Measurements from ENCODE around the gene TMEM131L.

The TMEM131L gene

DNA sequence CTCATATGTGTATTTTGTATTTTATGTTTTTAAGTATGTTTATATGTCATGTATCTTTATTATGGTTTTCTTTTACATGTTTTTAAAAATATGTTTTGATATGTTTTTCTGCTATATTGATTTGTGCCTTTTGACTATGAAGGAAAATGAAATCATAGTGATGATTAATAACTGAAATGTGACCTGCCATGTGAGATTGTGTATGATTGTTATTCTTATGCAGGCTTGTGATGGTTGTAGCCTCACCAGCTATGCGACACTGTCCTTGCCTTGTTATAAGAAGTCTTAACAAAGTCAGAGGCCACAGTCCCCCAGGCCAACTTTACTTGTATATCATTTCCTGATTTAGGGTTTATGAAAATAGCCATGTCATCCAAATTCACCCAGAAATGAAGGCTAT, 83.2 kb downstream of the TMEM131L start:
- TF ChIP-seq ZFX (IDR thresholded peaks at IDR 0.05; ENCODE audit: borderline replicate concordance): no peak
- TF ChIP-seq, protein P1, sequence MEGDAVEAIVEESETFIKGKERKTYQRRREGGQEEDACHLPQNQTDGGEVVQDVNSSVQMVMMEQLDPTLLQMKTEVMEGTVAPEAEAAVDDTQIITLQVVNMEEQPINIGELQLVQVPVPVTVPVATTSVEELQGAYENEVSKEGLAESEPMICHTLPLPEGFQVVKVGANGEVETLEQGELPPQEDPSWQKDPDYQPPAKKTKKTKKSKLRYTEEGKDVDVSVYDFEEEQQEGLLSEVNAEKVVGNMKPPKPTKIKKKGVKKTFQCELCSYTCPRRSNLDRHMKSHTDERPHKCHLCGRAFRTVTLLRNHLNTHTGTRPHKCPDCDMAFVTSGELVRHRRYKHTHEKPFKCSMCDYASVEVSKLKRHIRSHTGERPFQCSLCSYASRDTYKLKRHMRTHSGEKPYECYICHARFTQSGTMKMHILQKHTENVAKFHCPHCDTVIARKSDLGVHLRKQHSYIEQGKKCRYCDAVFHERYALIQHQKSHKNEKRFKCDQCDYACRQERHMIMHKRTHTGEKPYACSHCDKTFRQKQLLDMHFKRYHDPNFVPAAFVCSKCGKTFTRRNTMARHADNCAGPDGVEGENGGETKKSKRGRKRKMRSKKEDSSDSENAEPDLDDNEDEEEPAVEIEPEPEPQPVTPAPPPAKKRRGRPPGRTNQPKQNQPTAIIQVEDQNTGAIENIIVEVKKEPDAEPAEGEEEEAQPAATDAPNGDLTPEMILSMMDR (IDR thresholded peaks at IDR 0.05): no peak
- no peak overlapping the region for H3K27ac ChIP-seq

- TF ChIP-seq, protein P1 (IDR thresholded peaks at IDR 0.05): no peak
- TF ChIP-seq ZFX (IDR thresholded peaks at IDR 0.05; ENCODE audit: borderline replicate concordance): no peak
- H3K27ac ChIP-seq: no peak overlapping the region
Observed at GRCh38 chr4:153553155-153553818, 87.1 kb downstream of the TMEM131L start.

DNA sequence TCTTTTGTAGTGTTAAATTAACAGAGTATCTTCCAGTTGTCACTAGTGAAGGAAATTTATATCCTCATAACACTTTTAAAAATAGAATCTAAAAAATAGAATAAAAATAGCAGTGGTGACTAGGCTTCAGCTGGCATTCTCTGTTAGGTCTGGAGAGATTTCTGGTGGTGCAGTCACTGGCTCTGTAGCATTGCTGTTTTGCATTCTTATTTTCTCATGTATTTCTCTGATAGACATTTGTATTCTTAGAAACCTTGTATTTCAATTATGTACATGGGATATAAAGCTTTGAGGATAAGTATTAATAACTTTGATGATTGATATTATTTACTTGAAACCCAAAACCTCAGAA, 87.6 kb downstream of the TMEM131L start:
- H3K27ac ChIP-seq: no peak overlapping the region
- TF ChIP-seq, protein P1 (IDR thresholded peaks at IDR 0.05): no peak
- TF ChIP-seq ZFX (IDR thresholded peaks at IDR 0.05; ENCODE audit: borderline replicate concordance): no peak

GRCh38 chr4:153555730-153556434, 89.7 kb downstream of the TMEM131L start:
- peak overlapping the region; percentile 21 for H3K27ac ChIP-seq
- TF ChIP-seq, protein P1 (IDR thresholded peaks at IDR 0.05): no peak
- TF ChIP-seq ZFX (IDR thresholded peaks at IDR 0.05; ENCODE audit: borderline replicate concordance): no peak

DNA sequence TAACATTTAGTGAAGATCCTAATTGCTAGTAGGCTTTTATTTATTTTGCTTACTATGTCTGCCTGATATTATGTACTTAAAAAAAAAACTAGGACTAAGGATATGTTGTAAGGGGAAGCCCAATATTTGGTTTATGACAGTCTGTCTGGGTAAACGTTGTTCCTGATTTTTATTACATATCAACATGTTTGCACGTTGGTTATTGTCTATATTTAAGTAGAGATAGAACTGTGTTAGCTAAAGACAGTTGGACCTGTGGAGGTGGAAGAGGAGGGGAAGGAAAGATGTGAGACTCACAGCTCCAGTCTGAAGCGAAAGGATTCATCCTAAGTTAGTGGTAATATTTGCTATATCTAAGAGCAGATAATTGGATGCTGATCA, 90.3 kb downstream of the TMEM131L start:
- TF ChIP-seq ZFX (IDR thresholded peaks at IDR 0.05; ENCODE audit: borderline replicate concordance): no peak
- TF ChIP-seq, protein P1 (IDR thresholded peaks at IDR 0.05): no peak
- peak overlapping the region; percentile 21 for H3K27ac ChIP-seq

DNA sequence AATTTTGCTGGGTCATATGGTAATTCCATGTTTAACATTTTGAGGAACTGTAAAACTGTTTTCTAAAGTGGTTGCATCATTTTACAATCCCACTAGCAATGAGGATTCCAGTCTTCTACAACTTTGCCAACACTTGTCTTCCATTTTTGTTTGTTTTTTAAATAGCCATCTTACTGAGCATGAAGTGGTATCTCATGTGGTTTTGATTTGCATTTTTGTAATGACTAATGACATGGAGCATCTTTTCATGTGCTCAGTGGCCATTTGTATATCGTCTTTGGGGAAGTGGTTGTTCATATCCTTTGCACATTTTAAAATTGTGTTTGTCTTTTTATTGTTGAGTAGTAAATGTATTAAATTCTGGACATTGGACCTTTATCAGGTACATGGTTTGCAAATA, 94.7 kb downstream of the TMEM131L start:
- no peak overlapping the region for H3K27ac ChIP-seq
- TF ChIP-seq ZFX (IDR thresholded peaks at IDR 0.05; ENCODE audit: borderline replicate concordance): no peak
- TF ChIP-seq, protein P1 (IDR thresholded peaks at IDR 0.05): no peak
